ENCODE measurements around the gene FTL.

- TF ChIP-seq, protein P1, sequence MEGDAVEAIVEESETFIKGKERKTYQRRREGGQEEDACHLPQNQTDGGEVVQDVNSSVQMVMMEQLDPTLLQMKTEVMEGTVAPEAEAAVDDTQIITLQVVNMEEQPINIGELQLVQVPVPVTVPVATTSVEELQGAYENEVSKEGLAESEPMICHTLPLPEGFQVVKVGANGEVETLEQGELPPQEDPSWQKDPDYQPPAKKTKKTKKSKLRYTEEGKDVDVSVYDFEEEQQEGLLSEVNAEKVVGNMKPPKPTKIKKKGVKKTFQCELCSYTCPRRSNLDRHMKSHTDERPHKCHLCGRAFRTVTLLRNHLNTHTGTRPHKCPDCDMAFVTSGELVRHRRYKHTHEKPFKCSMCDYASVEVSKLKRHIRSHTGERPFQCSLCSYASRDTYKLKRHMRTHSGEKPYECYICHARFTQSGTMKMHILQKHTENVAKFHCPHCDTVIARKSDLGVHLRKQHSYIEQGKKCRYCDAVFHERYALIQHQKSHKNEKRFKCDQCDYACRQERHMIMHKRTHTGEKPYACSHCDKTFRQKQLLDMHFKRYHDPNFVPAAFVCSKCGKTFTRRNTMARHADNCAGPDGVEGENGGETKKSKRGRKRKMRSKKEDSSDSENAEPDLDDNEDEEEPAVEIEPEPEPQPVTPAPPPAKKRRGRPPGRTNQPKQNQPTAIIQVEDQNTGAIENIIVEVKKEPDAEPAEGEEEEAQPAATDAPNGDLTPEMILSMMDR (IDR thresholded peaks at IDR 0.05): no peak
- no peak for TF ChIP-seq EZH2phosphoT487 (IDR thresholded peaks at IDR 0.05)
- TF ChIP-seq EZH2 (IDR thresholded peaks at IDR 0.05): no peak
Measured at GRCh38 chr19:48968813-48969218, 3.7 kb downstream of the FTL start.

Data from neural progenitor cell (in vitro differentiated cells).